GM18505 (cell line): ENCODE results near the gene NPAS2.

Experiments used
- ATAC-seq: cut with Tn5 transposase; IDR thresholded peaks from one replicate; pipeline ENCODE4 v1.9.1; 2021; ENCODE audit not compliant: unreplicated experiment
- POLR2A ChIP-seq: IDR thresholded peaks from 4 replicates; pipeline ENCODE4 v1.6.1; 2011; ENCODE audit warnings: borderline replicate concordance; ENCODE audit not compliant: insufficient read depth, insufficient read length; ENCODE audit errors: extremely low read depth

NPAS2 gene

GRCh38 chr2:100821255-100821910 is 1.4 kb downstream of the NPAS2 start:
- no peak for ATAC-seq
- no peak for TF ChIP-seq POLR2A

- no peak for TF ChIP-seq POLR2A
- ATAC-seq = no peak
Observed at GRCh38 chr2:100821911-100822265, 1.9 kb downstream of the NPAS2 start.

- TF ChIP-seq POLR2A = no peak
- ATAC-seq = no peak
Observed at GRCh38 chr2:100822587-100823248, 2.8 kb downstream of the NPAS2 start.

- ATAC-seq = no peak
- TF ChIP-seq POLR2A = no peak
Observed at GRCh38 chr2:100823665-100824438, 3.9 kb downstream of the NPAS2 start.

GRCh38 chr2:100824842-100825241 is 4.9 kb downstream of the NPAS2 start:
- ATAC-seq = no peak

DNA sequence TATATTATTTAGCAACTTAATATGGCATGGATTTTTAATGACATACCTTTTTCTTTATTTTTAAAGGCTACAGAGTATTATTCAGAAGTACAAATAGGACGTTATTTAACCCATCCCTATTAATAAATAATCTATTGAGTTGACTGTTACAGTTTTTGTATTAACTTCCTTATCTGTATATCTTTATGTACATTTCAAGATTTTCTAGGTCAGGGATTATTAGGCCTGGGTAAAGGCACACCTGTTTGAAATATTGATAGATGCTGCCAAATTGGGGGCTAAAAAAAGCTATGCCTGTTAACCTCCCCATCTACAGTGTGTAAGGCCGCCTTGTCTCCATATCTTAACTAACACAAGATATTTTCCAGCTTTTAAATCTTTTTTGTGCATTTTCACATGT is 6.6 kb downstream of the NPAS2 start:
- no peak for TF ChIP-seq POLR2A
- ATAC-seq = no peak

More at GRCh38 chr2:100824842-100825241, 4.9 kb downstream of the NPAS2 start:
- no peak for TF ChIP-seq POLR2A

DNA sequence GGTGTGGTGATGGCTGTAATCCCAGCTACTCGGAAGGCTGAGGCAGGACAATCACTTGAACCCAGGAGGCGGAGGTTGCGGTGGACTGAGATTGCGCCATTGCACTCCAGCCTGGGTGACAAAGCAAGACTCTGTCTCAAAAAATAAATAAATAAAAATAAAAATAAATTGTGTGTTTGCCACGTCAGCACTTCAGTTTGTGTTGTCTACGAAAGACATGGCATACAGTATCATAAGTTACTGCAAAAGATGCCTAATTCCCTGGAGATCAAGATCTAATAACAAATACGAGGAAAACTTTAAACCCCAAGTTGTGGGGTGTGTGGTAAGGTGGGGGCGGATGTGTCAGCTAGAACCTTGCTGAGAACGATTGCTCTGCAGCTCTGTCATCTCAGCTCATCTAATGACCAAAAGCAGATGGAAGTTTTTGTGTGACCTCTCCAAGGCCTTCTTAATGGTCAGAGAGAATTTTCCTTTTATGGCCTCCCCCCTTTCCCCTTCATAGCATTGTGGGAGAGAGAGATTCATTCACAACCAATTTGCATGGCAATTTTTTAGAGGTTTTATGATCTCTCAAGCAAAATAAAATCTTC is 11.3 kb downstream of the NPAS2 start:
- no peak for TF ChIP-seq POLR2A
- no peak for ATAC-seq

DNA sequence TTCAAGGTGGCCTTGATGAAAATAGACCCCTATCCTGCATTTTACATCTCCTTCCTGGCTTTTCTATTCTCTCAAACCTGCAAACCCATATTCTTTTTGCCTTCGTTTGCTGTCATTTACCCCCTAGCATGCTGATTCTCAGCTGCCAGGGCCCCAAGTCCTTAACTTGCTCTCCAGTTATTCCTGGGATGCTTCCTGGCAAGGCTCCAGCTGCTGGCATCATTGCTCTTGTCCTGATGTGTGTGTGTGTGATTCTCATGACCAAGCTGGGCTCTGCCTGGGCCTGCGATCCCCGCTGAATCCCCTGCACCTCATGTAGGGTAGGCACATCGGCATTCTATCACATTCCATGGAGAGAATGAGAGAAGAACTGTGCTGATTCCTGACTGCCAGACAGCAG is 11.9 kb downstream of the NPAS2 start:
- TF ChIP-seq POLR2A = no peak
- ATAC-seq = no peak

- ATAC-seq = no peak
- TF ChIP-seq POLR2A = no peak
Observed at GRCh38 chr2:100832885-100833284, 12.9 kb downstream of the NPAS2 start.

DNA sequence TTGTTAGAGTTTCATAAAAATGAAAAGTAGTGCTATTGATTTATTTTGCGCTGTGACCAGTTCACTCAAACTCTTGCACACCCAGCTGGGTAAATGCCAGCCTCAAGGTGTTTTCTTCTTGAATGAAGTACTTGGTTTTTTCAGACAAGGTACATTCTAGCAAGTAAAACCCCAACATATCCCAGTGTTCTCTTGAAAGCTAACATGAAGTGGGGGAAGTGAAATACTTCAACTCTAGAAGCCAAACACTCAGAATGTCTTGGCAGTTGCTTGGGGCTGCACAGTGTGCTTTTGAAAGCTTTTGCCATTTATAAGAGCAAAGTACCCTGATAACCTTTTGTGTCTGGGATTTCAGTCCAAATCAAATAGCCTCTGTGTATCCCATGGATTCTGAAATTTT is 13.4 kb downstream of the NPAS2 start:
- no peak for ATAC-seq
- no peak for TF ChIP-seq POLR2A

DNA sequence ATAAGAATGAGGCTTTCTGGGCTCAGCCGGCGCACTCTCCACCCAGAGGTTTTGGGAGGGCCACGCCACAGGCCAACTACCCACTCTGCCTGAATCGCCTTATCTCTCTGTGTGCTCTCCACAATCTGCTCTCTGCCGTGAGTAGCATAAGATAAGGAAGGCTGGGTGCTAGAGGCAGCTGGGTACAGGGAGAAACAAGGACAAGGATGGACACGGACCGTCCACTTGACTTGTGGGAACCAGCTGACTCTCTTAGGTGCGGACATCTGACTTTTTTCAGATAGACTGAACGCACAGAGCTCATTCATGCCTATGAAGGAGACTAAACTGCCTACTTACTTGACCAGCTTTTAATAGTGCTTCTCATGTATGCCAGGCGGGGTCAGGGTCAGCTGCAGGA is 14.3 kb downstream of the NPAS2 start:
- no peak for TF ChIP-seq POLR2A
- ATAC-seq = no peak

GRCh38 chr2:100835006-100835659 is 15.2 kb downstream of the NPAS2 start:
- no peak for TF ChIP-seq POLR2A
- no peak for ATAC-seq

- no peak for ATAC-seq
- no peak for TF ChIP-seq POLR2A
Observed at GRCh38 chr2:100840519-100840918, 20.6 kb downstream of the NPAS2 start.

DNA sequence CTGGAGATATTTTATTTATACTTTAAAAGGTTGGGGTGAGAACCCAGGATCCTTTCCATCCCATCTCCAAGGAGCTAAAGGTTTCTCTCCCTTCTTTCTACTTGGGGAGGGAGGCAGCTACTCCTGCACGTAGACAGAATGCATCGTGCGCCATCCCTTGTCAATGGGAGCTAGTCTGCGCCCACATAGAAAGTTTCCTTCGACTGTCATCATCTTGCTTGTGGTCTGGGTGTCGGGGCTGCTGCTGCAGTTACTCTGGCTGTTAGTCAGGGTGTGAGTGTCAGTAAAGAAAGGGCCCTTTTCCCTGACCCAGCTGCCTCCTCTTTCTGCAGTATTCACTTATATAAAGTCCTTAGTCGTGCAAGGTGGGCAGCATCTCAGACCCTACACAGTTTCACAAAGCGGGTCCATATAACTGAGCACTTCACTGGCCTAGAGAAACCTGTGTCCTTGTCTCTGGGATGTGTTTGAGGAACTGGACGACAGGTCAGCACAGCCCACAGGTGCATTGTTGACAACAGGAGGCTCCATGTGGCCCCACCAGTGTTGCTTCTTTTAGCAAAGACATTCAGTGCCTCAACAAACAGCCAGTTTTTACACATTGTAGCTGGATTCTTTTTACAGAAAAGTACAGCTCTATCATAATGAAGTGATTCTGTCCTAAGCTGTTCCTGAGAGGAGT is 22.4 kb downstream of the NPAS2 start:
- no peak for TF ChIP-seq POLR2A
- no peak for ATAC-seq
